Left ventricle myocardium superior (tissue), 1 donor: Measurements from ENCODE around the gene DGCR6L. TPM values are rescaled to one million over a fixed set of nuclear protein-coding genes. Genes with fewer than 3 reads are reported as not detected.
A peak's percentile ranks its signal among the peaks of the same experiment; 100 is the strongest.
"Not testable (repeated sequence)": the region's sequence is repeated elsewhere in the genome, so short reads cannot be mapped to it uniquely, and the experiment has no call there.

Experiments
- ATAC-seq: fragments of 200-7000 bp; cut with Tn5 transposase; one replicate; pipeline ENCODE4 v1.9.1; 2020; ENCODE audit warnings: mild to moderate bottlenecking, moderate library complexity
- DNase-seq: peaks from one replicate; pipeline ENCODE4 v3.0.0-alpha.2; 2020
- intact Hi-C: fragments of 100-400 bp; cut with micrococcal nuclease; formaldehyde crosslinking; loops from one replicate; pipeline ENCODE4 v1.11.0; 2022
- total RNA-seq: library from RNA; stranded (reverse); fragmentation: NEBNext Ultra II Directional; extraction: Animal tissue kit (Norgen Biotek cat#: 25700); gene quantifications from one replicate; pipeline ENCODE4 v1.2.1, GENCODE V29; 2021
- donor health status: DM: no; HTN: yes; CAD: no; lungs with severe emphysema.

The DGCR6L gene
- total RNA-seq, 1 donor from 2014 or later, result 46.8 TPM

GRCh38 chr22:20337807-20338206 lies 17.9 kb upstream of the DGCR6L start:
- not testable (repeated sequence) for DNase-seq

GRCh38 chr22:20336561-20336960 lies 16.7 kb upstream of the DGCR6L start:
- ATAC-seq, DNase-seq, intact Hi-C loops: not testable (repeated sequence)

More at GRCh38 chr22:20337807-20338206, 17.9 kb upstream of the DGCR6L start:
- intact Hi-C loops, ATAC-seq: not testable (repeated sequence)

GRCh38 chr22:20328569-20328930 lies 8.7 kb upstream of the DGCR6L start:
- DNase-seq, intact Hi-C loops, ATAC-seq: not testable (repeated sequence)

- intact Hi-C loops, DNase-seq, ATAC-seq: not testable (repeated sequence)
Measured at GRCh38 chr22:20325996-20326395, 6.1 kb upstream of the DGCR6L start.

GRCh38 chr22:20324139-20324516 lies 4.3 kb upstream of the DGCR6L start:
- intact Hi-C loops, result no loop called here
- DNase-seq (no peak), ATAC-seq (no peak)

GRCh38 chr22:20321552-20322211 lies 1.8 kb upstream of the DGCR6L start:
- ATAC-seq, intact Hi-C loops, DNase-seq: not testable (repeated sequence)

GRCh38 chr22:20320659-20321551 lies 1.0 kb upstream of the DGCR6L start:
- DNase-seq, intact Hi-C loops: not testable (repeated sequence)
- ATAC-seq, result peak; percentile 22

GRCh38 chr22:20319041-20319744 lies 667 bp downstream of the DGCR6L start:
- ATAC-seq (no peak), DNase-seq (no peak)
- intact Hi-C loops, result no loop called here

- DNase-seq, intact Hi-C loops, ATAC-seq: not testable (repeated sequence)
Measured at GRCh38 chr22:20318043-20318688, 1.7 kb downstream of the DGCR6L start.

GRCh38 chr22:20317402-20318042 lies 2.3 kb downstream of the DGCR6L start:
- DNase-seq, ATAC-seq, intact Hi-C loops: not testable (repeated sequence)

GRCh38 chr22:20316844-20317401 lies 2.9 kb downstream of the DGCR6L start:
- intact Hi-C loops, result no loop called here
- ATAC-seq (no peak), DNase-seq (no peak)

- intact Hi-C loops, result no loop called here
- ATAC-seq, result no peak
- no peak for DNase-seq
Measured at GRCh38 chr22:20316217-20316843, 3.5 kb downstream of the DGCR6L start.

- DNase-seq (no peak), ATAC-seq (no peak)
- intact Hi-C loops, result no loop called here
Measured at GRCh38 chr22:20315337-20316216, 4.3 kb downstream of the DGCR6L start.

GRCh38 chr22:20314741-20315336 lies 5.0 kb downstream of the DGCR6L start:
- intact Hi-C loops, ATAC-seq, DNase-seq: not testable (repeated sequence)

GRCh38 chr22:20314206-20314605 lies 5.7 kb downstream of the DGCR6L start:
- intact Hi-C loops, DNase-seq, ATAC-seq: not testable (repeated sequence)

GRCh38 chr22:20313306-20314077 lies 6.4 kb downstream of the DGCR6L start:
- DNase-seq, intact Hi-C loops: not testable (repeated sequence)
- ATAC-seq, result peak; percentile 13
